SK-N-DZ (cell line): Measurements from ENCODE around the gene PLCB4.

ENCODE experiments used
- DNase-seq: peaks from one replicate; pipeline ENCODE4 v3.0.0-alpha.2; 2015; ENCODE audit warnings: low spot score

PLCB4 gene

GRCh38 chr20:9516234-9516871, 447.5 kb downstream of the PLCB4 start:
- DNase-seq = peak; percentile 9

GRCh38 chr20:9517297-9518162, 448.6 kb downstream of the PLCB4 start:
- no peak for DNase-seq

GRCh38 chr20:9518576-9519175, 449.8 kb downstream of the PLCB4 start:
- DNase-seq = no peak

- no peak for DNase-seq
Measured at GRCh38 chr20:9520086-9520485, 451.2 kb downstream of the PLCB4 start.

- no peak for DNase-seq
Measured at GRCh38 chr20:9523636-9524035, 454.7 kb downstream of the PLCB4 start.
